Stimulated activated effector memory CD8-positive, alpha-beta T cell treated with anti-CD3 and anti-CD28 coated beads, Interleukin-12 subunit alpha, Interleukin-12 subunit beta, amount 100 ng/mL, for 72 hours (primary cell): Measurements from ENCODE around the gene YAE1.

Experiments
- ATAC-seq: fragments of 150-1000 bp; cut with Tn5 transposase; 2 replicates; pipeline ENCODE4 v1.10.0; 2021
- DNase-seq, 2 donors: peaks; one replicate each; pipeline ENCODE4 v3.0.0; 2021 to 2022; ENCODE audit warnings: low spot score in 2 of 2
- H3K27ac Mint-ChIP-seq: one replicate; pipeline ENCODE4 v1.8.0; 2022; ENCODE audit warnings: mild to moderate bottlenecking, mixed read lengths
- H3K36me3 Mint-ChIP-seq: one replicate; pipeline ENCODE4 v1.8.0; 2022; ENCODE audit warnings: mild to moderate bottlenecking, mixed read lengths
- H3K4me1 Mint-ChIP-seq: one replicate; pipeline ENCODE4 v1.8.0; 2022; ENCODE audit warnings: mixed read lengths
- H3K4me3 Mint-ChIP-seq: one replicate; pipeline ENCODE4 v1.8.0; 2022; ENCODE audit warnings: mild to moderate bottlenecking, mixed read lengths
- H3K9me3 Mint-ChIP-seq: one replicate; pipeline ENCODE4 v1.8.0; 2022; ENCODE audit warnings: mixed read lengths

The YAE1 gene

DNA sequence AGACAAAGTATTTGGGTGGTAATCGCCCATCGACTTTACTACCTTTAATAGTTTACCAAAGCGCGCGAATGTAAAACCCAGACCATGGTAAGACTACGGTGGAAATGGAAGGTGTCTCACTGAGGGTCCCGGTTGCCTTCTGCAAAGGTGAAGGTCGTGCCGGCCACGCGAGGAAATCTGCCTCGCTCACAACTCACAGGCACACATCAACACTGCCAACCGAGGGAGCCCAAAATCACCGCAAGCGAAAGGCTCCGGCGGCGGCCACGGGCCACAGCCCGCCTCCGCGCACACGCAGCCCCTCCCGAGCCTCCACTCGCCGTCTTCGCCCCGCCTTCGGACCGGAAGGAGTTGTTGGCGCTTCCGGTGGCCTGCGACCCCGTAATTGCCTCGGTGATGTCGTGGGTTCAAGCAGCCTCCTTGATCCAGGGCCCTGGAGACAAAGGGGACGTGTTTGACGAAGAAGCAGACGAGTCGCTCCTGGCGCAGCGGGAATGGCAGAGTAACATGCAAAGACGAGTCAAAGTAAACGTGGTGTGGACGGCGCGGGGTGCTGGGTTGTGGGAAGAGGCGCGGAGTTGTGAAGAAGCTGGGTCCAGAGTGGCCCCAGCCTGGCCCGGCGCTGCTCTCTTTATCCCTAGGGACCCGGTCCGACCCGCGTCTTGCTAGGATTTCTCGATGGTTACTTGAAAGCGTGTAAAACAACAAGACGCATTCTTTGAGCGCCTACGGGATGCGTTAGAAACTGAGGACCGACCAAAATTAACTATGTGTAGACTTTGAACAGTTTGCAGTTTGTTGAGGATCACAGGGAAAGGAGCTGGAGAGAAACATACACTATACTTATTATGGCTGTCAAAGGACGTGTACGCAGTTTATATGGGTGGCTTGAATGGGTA, at the start of gene YAE1:
Gene YAE1 (plus strand): TSS at position 382 of the 899 bp plus-strand sequence. CDS start 15 bp downstream, at position 397.
- Mint-ChIP-seq H3K4me3 (peak within 1 kb of the TSS; percentile 92), H3K27ac (peak within 1 kb of the TSS; percentile 96), H3K36me3 (peaks cover 14% of the 10 kb centered on the region), H3K4me1 (peaks cover 29% of the 10 kb centered on the region), H3K9me3 (no peaks in the 10 kb centered on the region)
- ATAC-seq (peak; percentile 98), DNase-seq (peak; percentile 67 to 91)

- Mint-ChIP-seq H3K4me1 (no peaks in the 10 kb centered on the region), H3K9me3 (no peaks in the 10 kb centered on the region), H3K27ac (no peak overlapping the region), H3K36me3 (no peaks in the 10 kb centered on the region), H3K4me3 (no peak overlapping the region)
- ATAC-seq (no peak), DNase-seq (no peak)
Observed at GRCh38 chr7:39516498-39516897, 49.7 kb upstream of the YAE1 start.

DNA sequence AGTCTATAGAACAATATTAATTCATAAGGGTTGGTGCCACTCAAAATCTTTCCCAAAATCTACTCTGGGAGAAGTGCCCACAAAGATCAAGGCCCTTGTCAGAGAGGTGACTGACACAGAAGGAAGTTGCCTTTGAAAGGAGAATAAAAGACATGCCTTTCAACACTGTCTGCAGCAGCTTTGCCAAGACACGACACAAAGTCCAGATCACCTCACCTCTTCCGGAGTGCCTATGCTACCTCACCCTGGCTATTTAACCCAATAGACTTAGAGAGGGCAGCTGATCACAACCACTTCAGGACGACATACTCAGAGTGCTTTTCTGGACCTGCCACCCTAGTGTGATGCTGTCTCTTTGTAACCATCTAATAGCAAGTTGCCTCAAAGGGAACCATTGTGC, 49.0 kb upstream of the YAE1 start:
- peak; percentile 29 for ATAC-seq

DNA sequence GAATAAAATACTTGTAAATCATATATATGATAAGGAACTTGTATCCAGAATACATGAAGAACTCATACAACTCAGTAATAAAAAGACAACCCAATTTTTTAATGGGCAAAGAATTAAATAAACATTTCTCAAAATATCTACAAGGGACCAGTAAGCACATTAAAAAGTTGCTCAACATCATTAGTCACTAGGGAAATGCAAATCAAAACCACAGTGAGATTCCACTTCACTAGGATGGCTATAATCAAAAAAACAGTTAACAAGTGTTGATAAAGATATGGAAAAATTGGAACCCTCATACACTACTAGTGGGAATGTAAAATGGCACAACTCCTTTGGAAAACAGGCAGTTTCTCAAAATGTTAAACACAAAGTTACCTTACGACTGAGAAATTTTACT, 40.3 kb upstream of the YAE1 start:
- Mint-ChIP-seq H3K4me3 (no peak overlapping the region), H3K9me3 (no peaks in the 10 kb centered on the region), H3K4me1 (no peaks in the 10 kb centered on the region), H3K36me3 (no peaks in the 10 kb centered on the region), H3K27ac (no peak overlapping the region)
- ATAC-seq (no peak), DNase-seq (no peak)

More for the DNA sequence above, 49.0 kb upstream of the YAE1 start:
- Mint-ChIP-seq H3K27ac (no peak overlapping the region), H3K4me3 (no peak overlapping the region), H3K36me3 (no peaks in the 10 kb centered on the region), H3K9me3 (no peaks in the 10 kb centered on the region), H3K4me1 (no peaks in the 10 kb centered on the region)
- DNase-seq, result no peak

DNA sequence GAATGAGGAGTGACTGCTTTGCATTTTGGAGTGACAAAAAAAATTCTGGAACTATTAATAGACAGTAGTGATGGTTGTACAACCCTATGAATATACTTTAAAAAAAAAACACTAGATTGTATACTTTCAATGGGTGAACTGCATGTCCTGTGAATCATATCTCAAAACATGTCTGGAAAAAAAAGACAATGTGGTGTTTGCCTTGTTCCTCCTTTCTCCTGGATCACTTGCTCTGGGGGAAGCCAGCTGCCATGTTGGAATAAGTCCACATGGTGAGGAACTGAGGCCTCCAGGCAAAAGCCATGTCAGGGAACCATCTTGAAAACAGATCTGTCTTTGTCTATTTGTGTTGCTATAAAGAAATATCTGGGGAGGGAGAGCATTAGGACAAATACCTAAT, 39.5 kb upstream of the YAE1 start:
- Mint-ChIP-seq H3K4me3 (no peak overlapping the region), H3K4me1 (no peaks in the 10 kb centered on the region), H3K9me3 (no peaks in the 10 kb centered on the region), H3K36me3 (no peaks in the 10 kb centered on the region), H3K27ac (no peak overlapping the region)
- ATAC-seq (no peak), DNase-seq (no peak)

GRCh38 chr7:39527296-39527695, 38.9 kb upstream of the YAE1 start:
- ATAC-seq (no peak), DNase-seq (no peak)
- Mint-ChIP-seq H3K9me3 (no peaks in the 10 kb centered on the region), H3K4me1 (no peaks in the 10 kb centered on the region), H3K4me3 (no peak overlapping the region), H3K36me3 (no peaks in the 10 kb centered on the region), H3K27ac (no peak overlapping the region)

GRCh38 chr7:39527951-39528350, 38.3 kb upstream of the YAE1 start:
- Mint-ChIP-seq H3K4me3 (no peak overlapping the region), H3K27ac (no peak overlapping the region), H3K4me1 (no peaks in the 10 kb centered on the region), H3K36me3 (no peaks in the 10 kb centered on the region), H3K9me3 (no peaks in the 10 kb centered on the region)
- DNase-seq (no peak), ATAC-seq (no peak)

DNA sequence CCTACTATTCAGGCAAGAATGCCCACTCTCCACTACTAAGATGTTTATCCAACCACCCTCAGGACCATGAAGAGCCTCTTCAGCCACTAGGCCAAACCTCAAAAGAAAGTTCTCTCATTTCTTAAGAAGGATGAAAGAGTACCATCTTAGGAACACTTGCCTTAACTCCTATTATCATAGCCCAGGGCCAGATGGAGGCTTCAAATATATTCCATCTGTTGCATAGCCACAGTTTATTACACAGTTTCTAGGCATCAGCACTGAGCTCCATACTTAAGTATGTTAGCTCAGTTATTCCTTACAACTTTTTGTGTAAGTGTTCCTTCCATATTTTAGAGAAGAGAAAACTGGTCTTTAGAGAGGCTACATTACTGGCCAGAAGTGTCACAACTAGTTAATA, 37.4 kb upstream of the YAE1 start:
- no peaks in the 10 kb centered on the region for H3K36me3 Mint-ChIP-seq
- no peaks in the 10 kb centered on the region for H3K9me3 Mint-ChIP-seq
- H3K27ac Mint-ChIP-seq, result no peak overlapping the region
- ATAC-seq (no peak), DNase-seq (no peak)
- H3K4me3 Mint-ChIP-seq, result no peak overlapping the region
- no peaks in the 10 kb centered on the region for H3K4me1 Mint-ChIP-seq

GRCh38 chr7:39529582-39529981, 36.6 kb upstream of the YAE1 start:
- no peak for DNase-seq
- H3K27ac Mint-ChIP-seq, result no peak overlapping the region
- H3K9me3 Mint-ChIP-seq, result no peaks in the 10 kb centered on the region
- no peaks in the 10 kb centered on the region for H3K4me1 Mint-ChIP-seq
- H3K4me3 Mint-ChIP-seq, result no peak overlapping the region
- H3K36me3 Mint-ChIP-seq, result no peaks in the 10 kb centered on the region
- ATAC-seq, result no peak

DNA sequence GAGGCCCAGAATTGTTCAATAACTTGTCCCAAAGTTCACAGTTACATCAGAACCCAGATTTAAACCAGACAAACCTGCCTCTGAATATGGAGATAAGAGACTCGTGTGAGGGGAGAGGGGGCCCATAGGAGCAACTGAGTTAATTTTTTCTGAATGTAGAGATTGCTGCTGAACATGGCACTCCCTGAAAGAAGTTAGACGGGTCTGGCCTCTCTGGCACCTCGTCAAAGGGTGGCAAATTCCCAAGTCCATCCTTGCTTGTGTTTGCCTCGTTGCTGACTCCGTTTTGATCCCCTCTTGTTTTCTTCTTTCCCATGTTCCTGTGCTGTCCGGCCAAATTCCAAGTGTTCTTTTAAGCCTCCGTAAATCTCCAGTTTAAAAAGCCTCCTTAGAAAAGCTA, 35.2 kb upstream of the YAE1 start:
- no peaks in the 10 kb centered on the region for H3K4me1 Mint-ChIP-seq
- no peak for ATAC-seq

DNA sequence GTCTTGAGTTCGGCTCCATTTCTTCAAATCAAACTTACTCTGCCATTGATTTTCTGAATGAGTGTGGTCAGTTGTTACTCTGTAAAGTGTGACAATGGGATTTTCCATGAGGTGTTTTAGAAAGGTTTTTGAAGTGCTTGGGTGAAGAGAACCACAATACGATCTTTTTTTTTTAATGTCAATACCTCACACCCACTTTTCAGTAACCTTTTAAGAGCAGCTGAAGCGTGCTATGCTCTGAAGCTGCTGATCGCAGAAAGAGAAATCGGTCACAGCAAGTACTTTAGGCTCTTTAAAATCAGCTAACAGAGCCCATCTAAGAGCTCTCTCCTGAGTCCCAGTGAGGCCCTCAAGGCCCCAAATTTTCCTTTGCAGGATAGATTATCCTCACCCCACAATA, 34.4 kb upstream of the YAE1 start:
- Mint-ChIP-seq H3K4me3 (no peak overlapping the region), H3K27ac (no peak overlapping the region)
- no peak for ATAC-seq

More for the DNA sequence above, 35.2 kb upstream of the YAE1 start:
- no peak for DNase-seq
- Mint-ChIP-seq H3K9me3 (no peaks in the 10 kb centered on the region), H3K27ac (no peak overlapping the region), H3K36me3 (no peaks in the 10 kb centered on the region), H3K4me3 (no peak overlapping the region)

GRCh38 chr7:39532832-39533231, 33.4 kb upstream of the YAE1 start:
- H3K9me3 Mint-ChIP-seq, result no peaks in the 10 kb centered on the region
- H3K4me1 Mint-ChIP-seq, result no peaks in the 10 kb centered on the region
- DNase-seq (no peak), ATAC-seq (no peak)
- no peak overlapping the region for H3K27ac Mint-ChIP-seq
- H3K36me3 Mint-ChIP-seq, result no peaks in the 10 kb centered on the region
- no peak overlapping the region for H3K4me3 Mint-ChIP-seq

More for the DNA sequence above, 34.4 kb upstream of the YAE1 start:
- H3K9me3 Mint-ChIP-seq, result no peaks in the 10 kb centered on the region
- DNase-seq, result no peak
- H3K36me3 Mint-ChIP-seq, result no peaks in the 10 kb centered on the region
- H3K4me1 Mint-ChIP-seq, result no peaks in the 10 kb centered on the region

GRCh38 chr7:39534599-39534998, 31.6 kb upstream of the YAE1 start:
- DNase-seq (no peak), ATAC-seq (no peak)
- Mint-ChIP-seq H3K9me3 (no peaks in the 10 kb centered on the region), H3K4me1 (no peaks in the 10 kb centered on the region), H3K36me3 (no peaks in the 10 kb centered on the region), H3K4me3 (no peak overlapping the region), H3K27ac (no peak overlapping the region)

GRCh38 chr7:39535064-39535463, 31.1 kb upstream of the YAE1 start:
- no peak for ATAC-seq

GRCh38 chr7:39535720-39536119, 30.5 kb upstream of the YAE1 start:
- H3K9me3 Mint-ChIP-seq, result no peaks in the 10 kb centered on the region
- H3K4me1 Mint-ChIP-seq, result no peaks in the 10 kb centered on the region
- no peaks in the 10 kb centered on the region for H3K36me3 Mint-ChIP-seq
- ATAC-seq, result no peak
- H3K27ac Mint-ChIP-seq, result no peak overlapping the region
- no peak for DNase-seq
- no peak overlapping the region for H3K4me3 Mint-ChIP-seq

More at GRCh38 chr7:39535064-39535463, 31.1 kb upstream of the YAE1 start:
- Mint-ChIP-seq H3K4me1 (no peaks in the 10 kb centered on the region), H3K4me3 (no peak overlapping the region), H3K36me3 (no peaks in the 10 kb centered on the region), H3K9me3 (no peaks in the 10 kb centered on the region), H3K27ac (no peak overlapping the region)
- DNase-seq, result no peak

- ATAC-seq (no peak), DNase-seq (no peak)
- Mint-ChIP-seq H3K4me1 (no peaks in the 10 kb centered on the region), H3K4me3 (no peak overlapping the region), H3K27ac (no peak overlapping the region), H3K9me3 (no peaks in the 10 kb centered on the region), H3K36me3 (no peaks in the 10 kb centered on the region)
Observed at GRCh38 chr7:39536951-39537350, 29.3 kb upstream of the YAE1 start.
